HG02588 (cell line): ENCODE measurements around the gene LMOD1.
"Not testable (repeated sequence)": the region's sequence is repeated elsewhere in the genome, so short reads cannot be mapped to it uniquely, and the experiment has no call there.

Source experiments
- ATAC-seq: cut with Tn5 transposase; IDR thresholded peaks from one replicate; pipeline ENCODE4 v1.9.1; 2021; ENCODE audit warnings: mild to moderate bottlenecking, moderate library complexity; ENCODE audit not compliant: unreplicated experiment

LMOD1 gene

DNA sequence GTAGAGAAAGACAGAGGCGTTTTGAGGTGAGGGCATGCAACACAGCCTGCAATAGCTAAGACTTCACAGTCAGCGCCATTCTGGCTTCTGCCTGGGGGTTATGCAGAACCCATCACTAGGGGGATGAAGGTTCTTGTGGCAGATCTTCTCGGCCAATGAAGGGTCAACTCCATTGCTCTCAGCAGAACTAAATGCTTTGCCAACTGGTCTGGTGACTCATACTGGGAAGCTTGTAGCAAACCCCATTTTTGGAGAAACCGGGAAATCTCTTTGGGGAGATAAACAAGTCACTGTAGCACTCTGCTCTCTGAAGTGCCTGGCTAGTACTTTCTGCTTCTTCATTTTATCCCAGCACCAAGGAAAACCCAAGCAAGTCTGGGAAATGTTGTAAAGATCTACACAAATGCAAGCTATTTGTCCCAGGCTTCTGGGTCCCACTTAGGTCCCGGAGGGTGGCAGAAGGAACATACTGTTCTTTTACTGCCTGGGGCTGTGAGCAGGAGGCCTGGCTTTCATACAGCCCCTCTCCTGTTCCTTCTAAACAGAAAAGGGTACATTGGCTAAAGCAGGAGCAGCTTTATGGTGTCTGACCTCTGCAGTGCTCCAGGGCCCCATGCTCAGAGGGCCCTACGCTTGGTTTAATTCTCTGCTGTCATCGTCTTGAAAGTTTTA is 28.9 kb downstream of the LMOD1 start:
- ATAC-seq: no peak

DNA sequence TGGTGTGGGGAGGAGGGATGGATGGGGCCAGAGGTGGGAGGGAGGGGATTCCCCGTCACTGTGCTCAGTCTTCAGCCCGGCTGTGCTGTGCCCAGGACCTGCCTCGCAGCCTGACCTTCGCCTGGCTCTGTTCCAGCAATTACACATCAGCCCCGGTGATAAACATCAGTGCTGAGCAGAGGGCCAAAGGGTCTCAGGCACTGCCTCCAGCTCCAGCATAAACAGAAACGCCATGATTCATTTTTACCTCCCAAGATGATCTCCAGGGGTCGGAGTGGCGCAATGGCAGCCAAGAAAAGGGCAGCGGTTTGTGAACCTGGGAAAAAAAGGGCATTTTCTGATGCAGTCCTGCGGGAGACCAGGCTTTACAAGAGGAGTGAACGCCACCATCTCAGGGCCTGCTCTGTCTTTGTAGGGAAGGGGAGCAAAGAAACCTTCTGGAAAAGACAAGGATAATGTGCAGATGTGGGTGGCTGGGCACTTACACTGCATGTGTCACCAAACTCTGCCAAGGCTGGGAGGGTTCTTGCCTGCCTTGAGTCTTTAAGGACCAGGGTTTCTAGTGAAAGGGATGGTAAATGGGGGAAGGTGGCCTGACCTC is 29.6 kb downstream of the LMOD1 start:
- no peak for ATAC-seq

DNA sequence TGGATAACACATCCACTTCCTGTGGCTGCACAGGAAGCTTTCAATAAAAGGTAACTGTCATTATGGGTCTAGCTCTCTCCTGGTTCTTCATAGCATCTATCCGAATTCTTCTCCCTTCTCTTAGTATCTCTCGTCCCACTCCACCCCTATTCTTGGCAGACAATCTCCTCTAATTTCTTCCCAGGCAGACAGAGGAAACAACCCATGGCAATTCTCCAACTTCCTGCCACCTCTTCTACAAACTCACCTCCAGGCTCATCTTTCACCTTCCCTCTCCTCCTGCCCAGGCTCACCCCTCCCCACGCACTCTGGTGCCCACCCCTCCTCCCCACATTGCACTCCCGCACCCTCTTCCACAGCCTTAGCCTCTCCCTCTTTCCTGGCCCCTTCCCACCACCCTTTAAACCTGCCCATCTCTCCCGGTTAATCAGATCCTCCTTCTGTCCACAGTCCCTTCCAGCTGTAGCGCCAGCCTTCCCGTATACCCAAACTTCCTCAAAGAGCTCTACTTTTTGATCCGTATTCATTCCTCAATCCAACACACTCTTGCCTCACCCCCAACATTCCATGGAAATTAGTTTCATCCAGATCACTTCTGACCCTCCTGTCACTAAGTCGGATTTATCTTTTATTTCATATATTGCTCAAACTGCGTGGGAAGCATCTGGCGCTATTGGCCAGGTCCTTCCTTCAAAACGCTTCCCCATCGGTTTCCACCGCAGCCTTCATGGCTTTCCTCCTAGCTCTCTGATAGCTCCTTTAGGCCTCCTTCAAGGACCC is 31.7 kb downstream of the LMOD1 start:
- no peak for ATAC-seq

DNA sequence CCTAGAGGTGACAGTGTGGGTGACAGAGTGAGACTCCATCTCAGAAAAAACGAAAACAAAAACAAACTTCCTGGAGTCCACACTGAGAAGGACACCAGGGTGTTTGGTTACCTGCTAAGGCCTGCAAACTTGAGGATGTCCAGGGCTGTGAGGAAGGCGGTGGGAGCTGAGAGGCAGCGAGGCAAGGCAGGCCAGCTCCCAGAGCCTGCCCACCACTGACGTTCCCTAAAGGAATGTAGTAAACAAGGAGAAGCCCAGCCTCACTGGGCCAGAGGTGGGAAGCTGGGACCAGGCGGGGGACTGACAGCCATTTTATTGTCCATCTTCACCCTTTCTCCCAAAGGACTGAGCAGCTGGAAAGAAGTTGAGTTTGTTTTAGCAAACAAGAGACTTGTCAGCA is 33.5 kb downstream of the LMOD1 start:
- ATAC-seq: no peak

DNA sequence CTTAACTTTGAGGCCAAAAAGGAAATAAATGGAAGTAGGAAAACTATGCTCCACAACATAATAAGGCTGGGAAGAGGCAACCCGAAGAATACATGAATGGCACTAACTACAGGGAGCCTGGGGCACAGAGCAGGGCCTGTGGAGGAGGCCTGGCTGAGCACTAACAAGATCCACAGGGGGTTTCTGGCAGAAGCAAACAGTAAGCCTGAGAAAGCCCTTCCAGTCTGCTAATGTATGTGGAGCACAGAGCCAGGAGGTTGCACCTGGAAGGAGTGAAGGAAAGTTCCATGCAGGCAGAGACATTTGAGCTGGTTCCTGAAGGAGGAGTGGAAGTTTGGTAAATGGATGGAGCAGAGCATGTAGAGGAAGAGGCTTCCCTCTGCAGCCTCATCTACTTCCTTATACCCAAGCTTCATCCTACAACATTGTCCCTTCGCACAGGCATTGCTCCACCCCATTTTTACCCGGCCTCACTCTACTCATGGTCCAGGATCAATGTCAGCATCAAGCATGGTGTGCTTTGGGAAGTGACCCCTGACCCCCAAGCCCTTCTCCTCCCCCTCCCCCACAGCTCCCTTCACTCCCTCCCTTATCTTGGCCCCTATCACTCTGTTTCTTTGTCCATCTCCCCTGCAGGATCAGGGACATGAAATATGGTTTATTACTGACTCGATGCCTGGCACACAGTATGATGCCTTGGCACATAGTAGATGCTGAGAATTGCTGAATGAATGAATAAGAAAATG is 34.3 kb downstream of the LMOD1 start:
- ATAC-seq: no peak

DNA sequence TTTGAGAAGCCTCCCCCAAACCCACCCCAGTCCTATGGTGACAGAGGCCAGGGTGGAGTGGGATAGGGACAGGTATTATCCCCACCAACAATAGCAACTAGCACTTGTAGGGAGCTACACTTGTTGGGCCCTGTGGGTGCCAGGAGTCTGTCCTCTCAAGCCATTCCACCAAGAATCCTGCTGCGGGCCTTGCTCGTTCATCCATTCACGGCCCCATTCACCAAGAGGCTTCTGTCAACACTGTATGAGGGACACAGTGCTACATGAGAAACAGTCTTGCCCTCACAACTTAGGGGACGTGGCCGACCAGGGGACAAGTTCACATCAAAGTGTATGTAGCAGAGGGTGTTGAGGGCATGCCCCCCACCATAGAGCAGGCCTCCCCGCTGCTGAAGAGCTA is 38.7 kb downstream of the LMOD1 start:
- no peak for ATAC-seq

DNA sequence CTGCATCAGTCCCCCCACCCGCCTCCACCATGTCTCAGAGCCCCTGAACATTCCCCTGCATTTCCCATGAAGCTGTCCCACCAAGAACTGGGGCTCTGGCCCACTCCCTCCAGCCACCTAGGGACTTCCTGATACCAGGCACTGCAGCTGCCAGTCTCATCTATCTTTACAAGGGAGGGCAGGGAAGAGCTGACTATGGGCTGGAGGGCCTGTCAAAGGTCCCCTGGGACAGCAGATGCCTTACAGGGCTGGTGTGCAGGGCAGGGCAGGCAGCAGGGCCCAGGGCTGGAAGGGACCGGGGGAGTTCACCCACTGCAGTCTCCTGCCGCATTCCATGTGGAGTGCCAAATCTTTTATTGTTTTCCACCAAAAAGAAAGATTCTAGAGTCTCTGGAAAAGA is 40.0 kb downstream of the LMOD1 start:
- no peak for ATAC-seq

DNA sequence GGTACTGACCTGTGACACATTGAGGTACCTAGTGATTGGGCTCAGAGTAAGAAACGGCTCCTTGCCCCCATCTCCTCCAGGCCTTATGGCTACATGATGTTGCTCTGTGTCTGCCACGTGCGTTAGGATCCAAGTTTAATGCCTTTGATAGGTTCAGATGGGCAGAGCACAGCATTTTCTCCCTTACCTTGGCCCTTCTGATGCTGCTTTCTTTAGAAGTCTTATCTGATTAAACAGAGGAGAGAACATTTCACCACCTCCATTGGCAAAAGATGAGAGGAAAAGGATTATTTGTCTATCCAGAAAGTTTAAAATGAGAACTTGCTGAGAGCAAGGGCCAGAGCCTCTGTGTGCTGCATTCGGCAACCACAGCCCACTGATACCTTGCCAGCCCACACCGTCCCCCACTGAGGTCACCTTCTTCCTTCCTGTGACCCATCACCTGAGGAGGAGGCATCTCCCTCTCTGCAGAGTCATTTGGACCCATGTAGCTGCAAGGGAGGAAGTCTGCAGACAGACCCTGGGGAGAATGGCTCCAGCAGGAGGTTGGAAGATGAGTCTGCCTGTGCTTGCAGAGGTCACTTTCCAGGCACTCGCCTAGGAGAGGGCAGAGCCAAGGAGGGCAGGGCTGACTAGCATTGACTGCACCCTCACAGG is 41.0 kb downstream of the LMOD1 start:
- no peak for ATAC-seq

DNA sequence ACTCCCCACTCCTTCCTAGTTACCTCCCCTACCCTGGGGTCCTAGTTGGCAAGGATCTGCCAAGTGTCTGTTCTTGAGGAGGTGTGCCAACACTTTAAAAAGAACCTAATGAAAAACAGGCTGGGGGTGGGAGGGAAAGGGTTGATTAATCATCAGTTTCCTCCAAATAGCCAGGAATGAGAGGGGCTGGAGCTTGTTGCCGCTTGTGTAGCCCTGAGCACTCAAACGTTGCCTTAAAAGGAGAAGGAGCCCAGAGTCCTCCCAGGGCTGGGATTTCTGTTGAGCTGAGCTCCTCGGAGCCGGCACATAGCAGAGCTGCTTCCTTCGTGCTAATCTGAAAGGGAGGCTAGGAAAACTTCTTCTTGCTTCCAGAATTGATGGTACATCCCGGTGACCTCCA is 41.8 kb downstream of the LMOD1 start:
- no peak for ATAC-seq

DNA sequence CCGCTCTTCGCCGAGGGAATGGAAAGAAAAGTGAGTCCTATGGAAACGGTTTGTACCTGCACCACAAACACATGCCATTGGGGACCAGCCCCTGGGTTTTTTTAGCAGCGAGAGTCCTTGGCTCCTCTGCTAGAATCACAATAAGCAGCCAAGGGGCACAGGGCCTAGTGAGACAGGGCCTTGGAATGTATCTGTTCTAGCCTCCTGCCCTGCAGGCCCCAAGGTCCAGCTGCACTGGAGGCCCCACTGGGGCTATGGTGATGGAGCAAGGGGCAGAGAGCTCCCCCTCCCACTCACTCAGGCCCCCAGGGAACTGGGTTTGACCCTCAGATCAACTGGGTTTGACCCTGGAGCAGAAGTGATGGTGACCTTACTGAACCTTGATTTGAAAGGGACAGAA is 43.2 kb downstream of the LMOD1 start:
- no peak for ATAC-seq

DNA sequence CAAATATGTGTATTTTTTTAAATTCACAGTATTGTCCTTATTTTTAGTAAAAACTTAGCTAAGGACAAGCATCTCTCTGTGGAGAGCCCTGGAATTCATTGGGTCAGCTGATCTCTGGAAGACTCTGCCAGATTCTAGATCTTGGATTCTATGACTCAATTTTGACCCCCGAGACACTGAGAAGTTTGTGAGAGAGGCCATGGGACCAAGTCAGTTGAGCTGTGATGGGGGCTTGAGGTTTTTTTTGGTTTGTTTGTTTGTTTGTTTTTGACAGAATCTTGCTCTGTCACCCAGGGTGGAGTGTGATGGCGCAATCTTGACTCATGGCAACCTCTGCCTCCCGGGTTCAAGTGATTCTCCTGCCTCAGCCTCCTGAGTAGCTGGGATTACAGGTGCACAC is 44.1 kb downstream of the LMOD1 start:
- no peak for ATAC-seq

DNA sequence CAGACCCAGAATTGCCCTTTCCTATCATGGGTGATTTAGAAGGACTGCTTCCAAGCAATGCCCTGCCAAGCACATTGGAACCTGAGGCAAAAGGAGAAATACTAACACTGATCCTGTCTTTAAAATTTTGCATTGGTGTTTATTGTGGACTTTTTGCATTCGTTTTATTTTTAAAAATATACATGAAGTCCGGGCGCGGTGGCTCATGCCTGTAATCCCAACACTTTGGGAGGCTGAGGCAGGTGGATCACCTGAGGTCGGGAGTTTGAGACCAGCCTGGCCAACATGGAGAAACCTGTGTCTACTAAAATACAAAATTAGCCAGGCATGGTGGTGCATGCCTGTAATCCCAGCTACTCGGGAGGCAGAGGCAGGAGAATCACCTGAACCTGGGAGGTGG is 45.3 kb downstream of the LMOD1 start:
- ATAC-seq: not testable (repeated sequence)

DNA sequence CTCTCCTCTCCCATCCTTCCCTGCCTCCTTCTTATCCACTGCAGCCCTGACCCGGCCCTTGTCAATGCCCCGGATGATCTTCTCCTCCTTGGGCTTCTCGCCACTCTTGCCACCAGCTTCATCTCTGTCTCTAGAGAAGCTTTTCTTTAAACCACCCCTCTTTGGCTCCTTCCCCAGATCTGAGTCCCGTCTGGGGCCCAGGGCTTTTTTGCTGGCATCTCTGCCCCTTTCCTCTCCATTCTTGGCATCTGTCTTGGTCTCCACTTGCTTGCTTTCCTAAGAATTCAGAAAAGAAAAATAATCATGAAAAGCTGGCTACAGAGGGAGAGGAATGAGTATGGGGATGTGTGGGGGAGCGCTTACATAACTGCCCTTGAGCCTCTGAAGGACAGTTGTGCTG is 45.9 kb downstream of the LMOD1 start:
- ATAC-seq: no peak

DNA sequence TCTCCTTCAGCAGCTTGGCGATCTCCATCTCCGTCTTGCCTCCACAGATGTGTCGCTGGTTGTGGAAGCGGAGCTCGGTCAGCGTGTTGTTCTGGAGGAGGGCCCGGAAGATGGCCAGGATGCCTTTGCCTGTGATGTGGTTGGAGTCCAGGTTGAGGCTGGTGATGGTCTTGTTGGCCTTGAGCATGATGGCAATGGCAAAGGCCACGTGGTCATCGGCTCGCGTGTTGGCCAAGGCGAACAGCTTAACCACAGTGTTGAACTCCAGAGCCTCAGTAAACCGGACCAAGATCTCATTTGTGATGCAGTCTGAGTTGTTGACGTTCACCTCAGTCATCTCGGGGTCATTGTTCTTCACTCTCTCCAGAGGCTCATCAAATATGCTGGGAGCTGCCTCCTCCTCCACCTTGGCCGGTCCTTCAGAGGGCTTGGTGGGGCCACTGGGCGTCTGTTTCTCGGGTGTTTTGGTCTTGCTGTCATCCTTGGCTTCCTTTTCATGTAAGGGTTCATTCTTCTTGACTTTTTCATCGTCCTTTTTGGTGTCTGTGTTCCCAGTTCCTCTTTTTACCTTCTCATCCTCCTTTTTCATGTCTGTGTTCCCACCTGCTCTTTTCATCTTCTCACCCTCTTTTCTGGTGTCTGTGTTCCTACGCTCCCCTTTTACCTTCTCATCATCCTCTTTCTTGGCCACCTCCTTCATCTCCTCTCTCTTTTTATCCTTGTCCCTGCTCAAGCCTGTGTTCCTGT is 46.5 kb downstream of the LMOD1 start:
- no peak for ATAC-seq

DNA sequence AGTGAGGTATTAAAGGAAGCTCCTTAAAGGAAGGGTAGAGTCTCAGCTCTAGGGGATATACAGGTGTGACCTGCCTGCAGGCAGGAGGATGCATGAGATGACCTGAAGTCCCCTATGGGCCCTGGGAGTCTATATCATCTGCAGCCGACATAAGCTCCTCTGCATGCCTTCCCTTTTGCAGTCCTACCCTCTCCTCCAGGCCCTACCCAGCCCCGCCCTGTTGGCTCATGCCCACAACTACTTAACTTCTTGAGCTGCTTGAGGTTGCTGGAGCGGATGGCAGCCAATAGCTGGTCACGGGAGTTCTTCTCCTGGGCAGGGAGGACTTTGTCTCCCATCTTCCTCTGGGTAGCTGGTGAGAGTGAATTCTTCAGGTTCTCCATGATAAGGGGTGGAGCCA is 47.4 kb downstream of the LMOD1 start:
- no peak for ATAC-seq

DNA sequence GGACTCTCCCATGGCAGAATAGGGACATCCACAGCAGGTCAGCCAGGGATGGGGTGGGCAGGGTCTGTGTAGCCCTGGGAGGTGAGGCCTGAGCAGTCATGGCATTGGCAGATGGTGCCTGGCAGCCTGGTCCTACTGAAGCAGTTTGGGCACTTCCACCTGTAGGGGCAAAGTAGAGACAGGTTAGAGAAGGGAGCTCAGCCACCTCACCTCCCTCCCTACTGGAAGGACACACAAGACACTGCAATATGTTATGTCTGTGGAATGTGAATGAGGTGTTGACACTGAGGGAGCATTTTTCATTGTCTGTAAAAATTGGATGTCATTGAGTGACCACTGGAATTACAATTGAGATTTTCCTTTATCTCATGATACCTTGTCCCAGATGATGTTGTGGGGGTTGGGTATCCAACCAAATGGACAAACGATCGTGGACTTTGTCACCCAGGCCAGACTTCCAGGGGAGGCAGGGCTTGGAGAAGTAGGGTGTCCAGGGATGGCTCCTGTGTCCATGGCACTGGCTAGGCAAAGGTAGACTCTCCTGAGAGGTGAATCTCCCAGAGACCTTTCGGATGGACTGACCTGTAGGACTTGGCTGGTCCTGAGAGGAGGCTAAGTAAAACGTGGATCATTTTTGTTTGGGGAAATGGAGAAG is 48.0 kb downstream of the LMOD1 start:
- ATAC-seq: no peak

DNA sequence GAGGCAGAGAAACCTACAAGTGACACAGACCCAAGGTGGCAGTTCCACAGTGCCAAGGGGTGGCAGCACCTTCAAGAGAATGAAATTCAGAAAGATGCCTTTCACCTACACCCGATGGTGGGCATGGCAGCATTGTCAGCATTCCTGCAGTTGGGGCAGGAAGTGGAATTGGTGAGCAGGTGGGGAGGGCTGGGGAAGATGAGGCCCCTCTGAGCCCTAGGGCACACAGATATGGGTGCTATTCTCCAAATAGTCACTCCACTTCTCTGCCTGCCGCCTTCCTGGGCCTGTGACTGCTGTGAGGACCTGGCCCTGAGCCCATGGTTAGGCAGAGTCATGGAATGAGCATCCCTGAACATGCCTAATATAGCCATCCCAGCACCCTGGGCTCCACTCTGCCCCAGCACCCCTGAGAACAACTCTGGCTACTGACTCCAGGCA is 49.4 kb downstream of the LMOD1 start:
- ATAC-seq: no peak

DNA sequence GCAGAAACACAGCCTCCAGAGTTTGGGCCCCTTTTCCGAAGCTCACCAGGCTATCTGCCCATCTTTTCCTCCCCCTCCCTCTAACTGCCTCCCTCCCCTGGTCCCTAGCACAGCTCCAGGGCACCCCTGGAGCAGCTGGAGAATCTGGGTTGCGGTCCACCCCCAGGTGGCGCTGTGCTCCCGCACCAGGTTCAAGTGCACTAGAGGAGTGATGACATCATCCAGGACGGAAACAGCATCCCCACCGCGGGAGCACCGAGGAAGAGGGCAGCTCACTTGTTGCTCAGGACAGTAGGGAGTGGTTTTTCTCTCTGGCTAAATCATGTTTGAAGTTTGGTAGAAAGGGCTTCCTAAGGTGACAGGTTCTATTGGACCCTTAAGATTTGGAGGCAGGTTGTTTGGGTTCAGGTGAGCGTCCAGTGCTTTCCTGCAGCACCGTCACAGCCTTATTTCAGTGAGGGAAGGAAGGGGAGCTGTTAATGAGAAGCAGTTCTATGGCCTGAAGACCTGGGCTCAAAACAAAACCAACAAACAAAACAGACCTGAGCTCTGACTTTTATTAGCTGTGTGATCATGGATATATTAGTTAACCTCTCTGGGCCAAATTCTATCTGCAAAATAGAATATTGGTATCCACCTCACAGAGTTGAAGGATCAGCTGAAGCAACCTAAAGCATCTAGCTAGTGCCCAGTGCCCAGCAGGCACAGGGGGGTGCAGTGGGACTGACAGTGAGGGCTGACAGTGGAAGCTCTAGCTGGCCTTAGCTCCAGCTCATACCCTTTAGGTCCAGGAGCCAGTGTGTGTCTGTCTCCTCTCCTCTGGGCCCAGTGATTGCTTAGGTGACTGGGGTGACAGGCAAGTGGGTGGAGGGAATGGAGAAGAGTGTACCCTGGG is 50.2 kb downstream of the LMOD1 start:
- ATAC-seq: no peak
